Midbrain (tissue), 1 donor: ENCODE data around the gene ARID1B.

Experiments
- DNase-seq: peaks from one replicate; lab custom pipeline; 2025; lab: John Stamatoyannopoulos, UW

The ARID1B gene

DNA sequence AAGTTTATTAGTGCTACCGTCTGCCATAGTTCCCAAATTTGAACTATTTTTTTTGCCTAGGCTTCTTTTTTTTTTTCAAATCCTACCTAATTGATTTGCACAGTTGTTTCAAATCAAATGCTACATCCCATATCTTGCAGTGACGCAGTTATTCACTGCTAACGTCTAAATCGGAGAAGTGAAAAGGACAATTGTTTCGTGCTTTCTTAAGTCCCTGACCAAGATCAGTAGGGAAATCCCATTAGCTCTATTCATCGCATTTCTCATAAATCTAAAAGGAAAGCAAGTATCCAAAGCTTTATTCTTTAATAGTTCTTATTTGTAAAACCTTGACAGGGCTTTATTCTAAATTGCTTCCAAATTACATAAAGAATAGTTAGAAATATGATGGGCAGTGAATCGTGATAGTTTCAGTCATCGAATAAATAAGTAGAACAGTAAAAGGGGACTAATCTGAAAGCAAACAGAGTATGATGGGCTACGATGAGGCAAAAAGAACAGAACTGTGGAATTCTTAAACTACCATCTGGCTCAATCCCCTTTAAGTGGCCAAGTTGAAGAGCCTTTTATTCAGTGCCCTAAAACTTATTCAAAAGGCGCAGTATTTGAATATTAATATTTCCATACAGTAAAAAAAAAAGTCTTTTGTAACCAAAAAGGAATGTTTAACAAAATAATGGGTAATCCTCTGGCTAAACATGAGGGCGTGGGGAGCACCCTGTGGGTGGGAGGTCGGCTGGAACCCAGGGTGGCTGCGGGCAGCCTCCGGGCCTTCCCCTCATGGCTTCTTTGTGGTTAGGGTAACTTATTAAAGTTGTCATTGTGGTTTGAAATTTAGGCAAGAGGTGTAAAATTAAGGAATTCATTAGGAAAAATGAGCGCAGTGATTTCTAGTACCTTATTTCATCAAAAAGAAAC, 3.0 kb upstream of the ARID1B start:
- no peak for DNase-seq

DNA sequence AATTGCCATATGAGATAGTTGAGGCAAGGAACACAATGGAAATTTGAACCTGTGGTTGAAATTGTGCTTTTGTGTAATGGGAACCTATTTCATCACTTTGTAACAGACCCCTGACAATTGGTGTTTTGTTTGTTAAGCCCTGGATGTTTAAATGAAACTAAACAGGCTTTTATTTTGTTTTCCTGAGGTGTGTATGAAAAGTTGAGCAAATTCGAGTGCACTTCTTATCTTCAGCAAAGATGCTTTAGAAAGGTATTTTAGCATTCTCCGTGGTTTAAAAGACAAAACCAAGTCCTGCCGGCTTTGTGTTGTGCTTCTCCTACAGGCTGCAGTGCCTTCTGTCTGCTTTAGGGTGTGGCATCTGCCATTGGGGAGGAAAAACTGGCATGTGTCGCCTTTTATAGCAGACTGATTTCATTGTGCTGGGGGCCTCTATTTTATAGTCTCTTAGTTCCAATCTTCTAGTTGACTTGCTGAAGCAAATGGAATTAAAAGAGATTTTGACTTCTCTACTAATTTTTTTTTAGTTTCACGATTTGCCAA, 2.2 kb upstream of the ARID1B start:
- DNase-seq, result peak; percentile 41

DNA sequence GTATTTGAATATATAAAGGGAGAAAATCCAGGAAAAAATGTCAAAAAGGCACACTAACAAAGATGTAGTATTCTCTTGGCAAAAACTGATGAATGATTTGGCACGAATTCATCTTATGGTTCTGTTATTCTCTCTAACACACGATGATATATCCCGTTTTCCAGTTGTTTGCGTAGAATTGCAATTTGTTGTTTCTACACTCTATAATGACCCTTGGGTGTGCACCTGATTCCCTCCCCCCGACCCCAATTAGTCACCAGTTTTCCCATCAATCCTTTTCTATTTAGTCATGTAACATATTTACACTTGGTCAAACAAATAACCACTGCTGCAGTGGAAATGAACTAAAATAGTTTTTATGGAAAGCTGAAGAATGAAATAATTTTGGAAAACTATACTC, 1.5 kb upstream of the ARID1B start:
- no peak for DNase-seq

DNA sequence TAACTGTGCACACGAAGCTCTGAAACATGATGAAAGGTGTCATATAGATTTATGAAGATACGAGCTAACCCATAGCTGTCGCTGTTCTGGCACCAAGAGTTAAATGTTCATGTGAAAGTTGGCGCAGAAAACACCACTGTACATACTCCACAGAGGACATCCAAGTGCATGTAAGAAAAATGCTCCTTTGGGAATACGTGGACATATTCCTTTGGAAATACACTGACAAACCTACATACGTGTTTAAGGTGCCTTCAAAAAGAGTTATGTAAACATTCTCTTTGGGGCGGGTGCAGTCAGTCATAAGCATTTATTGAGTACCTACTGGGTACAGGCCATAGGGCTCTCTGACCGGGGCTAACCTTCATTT, 723 bp upstream of the ARID1B start:
- DNase-seq, result no peak

DNA sequence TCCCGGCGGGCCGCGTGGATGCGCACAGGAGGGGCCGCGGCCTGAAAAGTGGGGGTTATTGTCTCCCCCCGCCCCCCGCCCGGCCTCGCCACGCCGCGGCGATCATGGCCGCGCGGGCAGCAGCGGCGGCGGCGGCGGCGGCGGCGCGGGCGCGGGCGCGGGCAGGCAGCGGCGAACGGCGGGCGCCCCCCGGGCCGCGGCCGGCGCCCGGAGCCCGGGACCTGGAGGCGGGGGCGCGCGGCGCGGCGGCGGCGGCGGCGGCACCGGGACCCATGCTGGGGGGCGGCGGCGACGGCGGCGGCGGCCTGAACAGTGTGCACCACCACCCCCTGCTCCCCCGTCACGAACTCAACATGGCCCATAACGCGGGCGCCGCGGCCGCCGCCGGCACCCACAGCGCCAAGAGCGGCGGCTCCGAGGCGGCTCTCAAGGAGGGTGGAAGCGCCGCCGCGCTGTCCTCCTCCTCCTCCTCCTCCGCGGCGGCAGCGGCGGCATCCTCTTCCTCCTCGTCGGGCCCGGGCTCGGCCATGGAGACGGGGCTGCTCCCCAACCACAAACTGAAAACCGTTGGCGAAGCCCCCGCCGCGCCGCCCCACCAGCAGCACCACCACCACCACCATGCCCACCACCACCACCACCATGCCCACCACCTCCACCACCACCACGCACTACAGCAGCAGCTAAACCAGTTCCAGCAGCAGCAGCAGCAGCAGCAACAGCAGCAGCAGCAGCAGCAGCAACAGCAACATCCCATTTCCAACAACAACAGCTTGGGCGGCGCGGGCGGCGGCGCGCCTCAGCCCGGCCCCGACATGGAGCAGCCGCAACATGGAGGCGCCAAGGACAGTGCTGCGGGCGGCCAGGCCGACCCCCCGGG, 637 bp downstream of the ARID1B start:
- peak; percentile 48 for DNase-seq

GRCh38 chr6:156778454-156779205, 1.5 kb downstream of the ARID1B start:
- DNase-seq, result peak; percentile 49

DNA sequence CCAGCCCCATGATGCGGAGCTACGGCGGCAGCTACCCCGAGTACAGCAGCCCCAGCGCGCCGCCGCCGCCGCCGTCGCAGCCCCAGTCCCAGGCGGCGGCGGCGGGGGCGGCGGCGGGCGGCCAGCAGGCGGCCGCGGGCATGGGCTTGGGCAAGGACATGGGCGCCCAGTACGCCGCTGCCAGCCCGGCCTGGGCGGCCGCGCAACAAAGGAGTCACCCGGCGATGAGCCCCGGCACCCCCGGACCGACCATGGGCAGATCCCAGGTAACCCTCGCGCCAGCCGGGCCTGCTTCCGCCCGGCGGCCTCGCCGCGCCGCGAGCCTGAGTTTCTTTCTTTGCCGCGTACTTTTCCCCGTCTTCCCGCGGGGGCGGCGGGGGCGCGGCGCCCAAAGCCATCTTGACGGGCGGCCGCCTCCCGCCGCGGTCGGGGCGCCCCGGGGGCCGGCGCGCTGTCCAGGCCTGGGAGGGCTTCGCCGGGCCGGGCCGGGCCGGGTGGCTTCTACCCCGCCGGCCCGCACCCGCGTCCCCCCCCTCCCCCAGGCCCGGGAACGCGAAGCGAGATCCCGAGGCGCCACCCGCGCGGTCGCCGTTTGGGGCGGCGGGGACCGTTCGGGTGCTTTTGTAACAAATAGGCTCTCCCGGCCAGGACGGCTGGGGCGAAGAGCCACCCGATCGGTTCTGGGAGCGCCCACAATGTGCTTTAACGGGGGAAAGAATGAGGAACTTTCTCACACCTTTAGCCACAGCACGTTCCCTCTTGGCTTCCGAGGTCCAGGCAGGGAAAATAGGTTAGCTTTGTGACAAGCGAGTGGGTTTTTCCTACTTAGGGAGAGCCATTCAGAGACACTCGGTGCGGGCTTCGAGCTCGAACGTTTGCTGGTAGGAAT, 2.3 kb downstream of the ARID1B start:
- DNase-seq, result peak; percentile 69

DNA sequence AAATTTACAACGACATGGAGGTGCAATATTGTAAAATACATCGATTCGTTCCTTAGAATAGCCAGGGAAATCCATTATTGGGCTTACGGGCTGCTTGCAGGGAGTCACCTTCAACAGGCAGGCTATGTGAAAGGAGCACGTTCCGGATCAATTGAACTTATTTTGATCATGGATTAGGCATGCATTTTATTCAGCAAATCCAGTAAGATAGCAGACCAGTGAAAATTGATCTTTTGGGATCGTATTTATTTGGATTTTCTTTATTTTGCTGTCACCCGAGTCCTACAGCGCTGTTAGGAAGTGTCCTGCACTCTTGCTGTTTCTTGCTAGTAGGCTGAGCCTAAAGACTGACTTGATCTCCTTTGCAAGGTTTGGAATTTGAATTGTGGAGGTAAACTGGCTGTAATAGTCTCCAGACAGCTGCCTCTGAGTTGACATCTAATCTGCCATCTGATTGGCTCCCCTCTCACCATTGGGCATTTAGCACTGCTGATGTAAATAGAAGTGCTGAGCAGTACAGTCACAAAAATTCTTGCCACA, 3.0 kb downstream of the ARID1B start:
- DNase-seq, result peak; percentile 81

DNA sequence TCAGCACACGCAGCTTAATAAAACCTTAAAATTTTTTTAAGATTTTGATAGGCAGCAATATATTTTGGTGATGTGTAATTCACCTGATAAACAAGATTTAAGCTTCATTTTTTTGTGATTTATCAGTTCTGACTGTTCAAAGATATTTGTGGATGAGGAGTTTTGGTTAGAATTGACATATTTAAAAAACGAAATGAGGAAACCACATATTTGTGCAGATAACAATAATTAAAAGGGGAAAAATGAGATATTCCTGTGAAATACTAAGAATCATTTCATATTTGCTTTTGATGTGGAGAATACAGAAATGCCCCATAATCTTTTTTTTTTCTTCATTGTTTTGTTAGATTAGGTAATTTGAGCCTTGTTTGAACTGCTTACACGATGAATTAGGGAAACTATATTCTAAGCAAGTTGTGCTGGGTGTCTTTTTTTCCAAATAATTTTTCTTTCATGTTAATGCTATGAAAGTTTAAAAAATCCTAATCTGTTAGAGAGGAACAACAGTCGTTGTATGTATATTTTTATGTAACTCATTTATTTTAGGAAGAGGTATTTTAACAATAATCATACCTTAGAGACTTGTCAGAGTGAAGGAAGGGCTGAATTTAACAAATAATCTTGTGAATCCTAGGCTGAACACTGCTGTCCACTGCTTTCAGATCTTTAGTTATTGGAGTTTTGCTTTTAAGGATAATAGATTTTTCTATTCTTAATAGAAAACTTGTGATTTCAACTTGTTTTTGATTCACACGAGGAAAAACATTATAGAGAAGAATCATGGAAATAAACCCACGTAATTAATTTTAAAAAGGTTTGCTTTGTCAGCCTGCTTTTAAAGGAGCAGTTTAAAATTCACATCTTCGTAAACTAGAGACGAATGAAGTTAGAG, 4.0 kb downstream of the ARID1B start:
- DNase-seq, result no peak

- no peak for DNase-seq
Measured at GRCh38 chr6:156781861-156782631, 4.9 kb downstream of the ARID1B start.

DNA sequence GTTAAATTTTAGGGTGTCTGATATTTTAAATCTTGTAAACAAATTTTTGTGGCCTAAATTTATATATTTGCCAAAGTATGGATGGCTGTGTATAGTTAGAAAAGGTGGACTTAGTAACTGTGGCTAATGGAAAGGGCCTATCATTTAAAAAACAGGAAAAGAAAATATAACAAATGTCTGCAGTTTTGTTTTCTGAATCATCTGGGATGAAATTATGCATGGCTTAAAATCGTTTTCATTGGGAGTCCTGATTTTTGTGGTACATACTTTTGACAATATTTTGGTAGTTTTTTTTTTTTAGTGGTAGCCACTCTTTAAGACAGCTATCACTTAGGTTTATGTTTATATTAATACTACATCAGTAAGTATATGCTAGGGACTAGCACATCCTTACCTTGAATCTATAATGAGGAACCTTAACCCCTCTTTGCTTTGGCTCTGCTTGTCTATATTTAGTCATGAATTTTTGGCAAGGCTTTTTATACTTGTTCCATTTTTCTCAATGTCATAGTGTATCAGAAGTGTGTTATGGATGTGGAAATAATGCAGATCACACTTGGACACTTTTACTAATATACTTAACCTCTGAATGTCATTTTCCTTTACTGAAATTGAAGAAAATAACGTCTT, 5.6 kb downstream of the ARID1B start:
- no peak for DNase-seq

DNA sequence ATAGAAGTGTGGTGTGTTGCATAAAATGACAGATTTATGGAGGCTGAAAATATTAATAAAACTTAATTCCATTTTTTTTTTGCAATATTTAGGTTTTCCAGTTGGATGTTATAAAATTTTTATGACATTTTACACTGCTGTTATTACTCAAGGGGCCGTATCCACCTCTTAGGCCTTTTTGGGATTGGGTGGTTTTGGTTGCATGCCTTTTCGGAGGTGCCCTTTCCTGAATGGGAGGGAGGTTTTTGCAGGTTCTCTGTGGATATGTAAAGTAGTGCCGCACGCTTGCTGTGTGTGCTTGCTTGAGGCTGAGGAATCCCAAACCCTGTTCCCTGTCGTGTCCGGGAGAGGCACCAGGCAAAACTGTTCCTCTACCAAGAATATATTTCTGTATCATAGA, 6.8 kb downstream of the ARID1B start:
- no peak for DNase-seq

DNA sequence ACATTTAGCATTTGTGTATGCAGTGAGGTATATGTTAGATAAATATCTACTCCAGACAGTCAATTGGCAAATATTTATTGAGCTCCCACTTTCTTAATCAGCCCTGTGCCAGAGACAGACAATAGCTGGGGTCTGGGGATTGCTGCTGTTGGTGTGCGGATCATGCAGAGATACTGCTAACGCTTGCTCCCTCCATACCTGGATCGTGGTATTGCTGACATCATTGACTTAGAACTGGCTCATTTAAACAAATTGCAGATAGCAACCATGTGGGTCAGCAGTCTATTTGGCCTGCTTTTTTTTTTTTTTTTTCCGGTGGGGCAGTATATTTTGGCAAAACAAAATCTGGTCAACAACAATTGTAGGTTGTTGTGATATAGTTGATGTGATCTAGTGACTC, 9.5 kb downstream of the ARID1B start:
- DNase-seq, result no peak

DNA sequence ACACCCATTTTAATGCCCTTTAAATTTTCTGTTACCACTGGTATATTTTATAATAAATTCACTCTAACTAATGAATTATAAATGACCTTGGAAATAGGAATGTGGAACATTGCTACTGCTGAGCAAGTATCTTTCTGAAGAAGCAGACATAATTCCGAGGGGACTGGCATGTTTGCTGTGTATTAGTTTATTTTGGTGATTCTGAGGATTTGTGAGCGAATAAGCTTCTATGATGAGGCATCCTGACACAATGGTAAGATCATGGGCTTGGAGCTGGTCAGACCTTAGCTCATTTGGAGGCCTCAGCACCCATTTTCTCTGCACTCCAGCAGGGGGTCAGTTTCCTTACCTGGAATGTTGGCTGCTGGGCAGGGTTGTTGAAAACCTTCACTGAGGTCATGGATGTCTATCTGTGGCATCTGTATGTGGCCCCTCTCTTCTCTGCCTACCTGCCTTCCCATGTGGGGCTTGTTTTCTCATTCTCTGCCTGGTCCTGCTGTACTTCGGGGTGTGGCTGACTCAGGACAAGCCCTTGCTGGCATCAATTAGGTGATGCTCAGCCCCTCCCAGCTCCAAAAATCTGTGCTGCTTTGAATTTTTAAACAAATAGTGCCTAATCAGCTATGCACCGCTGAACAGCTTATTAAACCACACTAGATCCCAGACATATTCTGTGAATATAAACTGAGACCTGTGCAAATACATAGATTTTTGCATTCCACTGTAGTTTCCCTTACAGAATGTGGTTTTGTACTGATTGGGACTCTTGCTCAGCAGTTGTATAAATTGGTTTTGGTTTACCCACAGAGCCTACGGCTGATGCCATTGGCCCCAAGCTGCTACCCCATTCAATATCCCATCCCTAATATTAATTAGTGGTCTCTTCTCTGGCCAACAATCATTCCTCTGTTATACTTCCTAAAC, 10.7 kb downstream of the ARID1B start:
- no peak for DNase-seq

- no peak for DNase-seq
Measured at GRCh38 chr6:156789081-156789943, 12.1 kb downstream of the ARID1B start.

DNA sequence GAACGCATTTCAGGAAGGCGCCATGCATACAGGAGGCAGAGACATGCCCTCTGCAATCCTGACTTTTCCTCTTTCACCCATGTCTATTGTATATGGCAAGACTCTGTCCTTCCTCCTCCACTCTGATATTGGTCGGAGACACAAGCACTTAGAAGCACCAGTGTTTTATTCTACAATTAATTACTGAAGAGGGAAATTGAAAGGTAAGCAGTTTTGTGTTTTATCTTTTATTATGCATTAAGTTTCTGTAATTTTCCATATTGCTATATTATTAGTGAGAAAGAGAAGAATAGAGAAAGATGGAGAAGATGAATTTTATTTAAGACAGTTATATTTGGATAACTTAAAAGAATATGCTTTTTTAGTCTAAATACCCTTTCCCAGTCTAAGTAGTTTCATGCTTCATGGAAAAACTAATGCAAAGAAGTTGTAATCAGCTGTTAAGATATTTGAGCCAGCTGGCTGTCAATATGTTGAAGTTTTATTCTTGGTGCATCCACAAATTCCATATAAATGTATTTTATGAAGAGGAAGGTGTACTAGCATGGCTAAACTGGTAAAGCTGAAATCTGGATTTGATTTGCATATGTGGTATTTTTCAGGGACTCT, 13.6 kb downstream of the ARID1B start:
- no peak for DNase-seq
